Mucosa of descending colon (tissue), 3 donors: Measurements from ENCODE around the gene SPATA2L. TPM values are rescaled to one million over a fixed set of nuclear protein-coding genes. Genes with fewer than 3 reads are reported as not detected.

Experiments
- ATAC-seq: fragments of 200-7000 bp; cut with Tn5 transposase; one replicate; pipeline ENCODE4 v1.9.1; 2020; ENCODE audit warnings: mild to moderate bottlenecking, moderate library complexity
- DNase-seq, 3 donors: peaks; one replicate each; pipeline ENCODE4 v3.0.0-alpha.2; 2020
- H3K36me3 ChIP-seq: fragments of 200-600 bp; one replicate; pipeline ENCODE4 v1.8.0; 2021; ENCODE audit warnings: low read depth, mild to moderate bottlenecking
- H3K4me1 ChIP-seq: fragments of 200-600 bp; one replicate; pipeline ENCODE4 v1.8.0; 2021; ENCODE audit warnings: low read depth, mild to moderate bottlenecking
- H3K4me3 ChIP-seq: fragments of 200-600 bp; one replicate; pipeline ENCODE4 v1.8.0; 2021; ENCODE audit warnings: mild to moderate bottlenecking
- H3K9me3 ChIP-seq: fragments of 200-600 bp; one replicate; pipeline ENCODE4 v1.8.0; 2021; ENCODE audit warnings: mild to moderate bottlenecking
- intact Hi-C, 2 donors: fragments of 100-400 bp; cut with DNase I in 1 of 2; cut with micrococcal nuclease in 1 of 2; formaldehyde crosslinking; loops; one replicate each; pipeline versions ENCODE4 v1.11.0 to v1.11.1; 2022; cut with DNase I, micrococcal nuclease
- total RNA-seq, 3 donors: library from RNA; stranded (reverse); fragmentation: NEBNext Ultra II Directional in 2 of 3; extraction: Animal tissue kit (Norgen Biotek cat#: 25700) in 2 of 3; gene quantifications; one replicate each; pipeline versions ENCODE4 v1.2.1 to v1.2.4, GENCODE V29; 2021 to 2023
- TF ChIP-seq, protein P1 (sequence below): fragments of 200-600 bp; IDR thresholded peaks from one replicate; pipeline ENCODE4 v1.8.0; 2022; ENCODE audit warnings: antibody characterized with exemption, mild to moderate bottlenecking
- donor health status: DM: no; HTN: no; CAD: no; lungs with moderate emphysema.
- donor health status: DM: no; HTN: no; CAD: no.
- donor health status: DM: no; HTN: yes; CAD: no.

Gene SPATA2L
- total RNA-seq, 3 donors from 2014 or later = 12.5 to 21.7 (median 14.4) TPM

DNA sequence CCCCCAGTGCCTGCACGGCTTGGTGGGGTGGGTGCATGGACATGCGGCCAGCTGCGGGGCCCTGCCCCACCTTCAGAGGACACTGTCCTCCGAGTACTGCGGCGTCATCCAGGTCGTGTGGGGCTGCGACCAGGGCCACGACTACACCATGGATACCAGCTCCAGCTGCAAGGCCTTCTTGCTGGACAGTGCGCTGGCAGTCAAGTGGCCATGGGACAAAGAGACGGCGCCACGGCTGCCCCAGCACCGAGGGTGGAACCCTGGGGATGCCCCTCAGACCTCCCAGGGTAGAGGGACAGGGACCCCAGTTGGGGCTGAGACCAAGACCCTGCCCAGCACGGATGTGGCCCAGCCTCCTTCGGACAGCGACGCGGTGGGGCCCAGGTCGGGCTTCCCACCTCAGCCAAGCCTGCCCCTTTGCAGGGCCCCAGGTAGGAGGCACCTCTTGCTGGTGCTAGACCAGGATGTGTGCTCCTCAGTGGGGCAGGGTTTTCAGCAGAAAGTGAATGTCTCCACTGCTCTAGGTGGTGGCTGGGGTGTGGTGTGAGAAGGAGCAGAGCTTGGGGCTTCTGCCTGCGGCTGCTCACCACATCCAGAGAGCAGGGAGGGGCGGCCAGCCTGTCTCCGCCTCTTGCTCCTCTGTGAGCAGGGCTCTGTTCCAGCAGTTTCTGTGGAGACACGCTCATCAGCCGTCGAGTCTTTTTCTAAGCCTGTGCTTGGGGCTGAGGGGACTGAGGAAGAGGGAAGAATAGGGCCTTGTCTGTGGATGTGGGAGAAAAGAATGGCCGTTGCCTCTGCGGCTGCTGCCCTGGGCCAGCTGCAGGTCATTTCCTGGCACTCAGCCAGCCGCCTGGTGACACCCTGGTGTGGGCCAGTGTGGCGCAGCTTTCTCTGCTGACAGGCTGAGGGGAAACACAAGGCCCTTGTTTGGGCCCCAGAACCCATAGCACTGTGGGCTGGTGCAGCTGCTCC is 22.1 kb upstream of the SPATA2L start:
- TF ChIP-seq, protein P1, sequence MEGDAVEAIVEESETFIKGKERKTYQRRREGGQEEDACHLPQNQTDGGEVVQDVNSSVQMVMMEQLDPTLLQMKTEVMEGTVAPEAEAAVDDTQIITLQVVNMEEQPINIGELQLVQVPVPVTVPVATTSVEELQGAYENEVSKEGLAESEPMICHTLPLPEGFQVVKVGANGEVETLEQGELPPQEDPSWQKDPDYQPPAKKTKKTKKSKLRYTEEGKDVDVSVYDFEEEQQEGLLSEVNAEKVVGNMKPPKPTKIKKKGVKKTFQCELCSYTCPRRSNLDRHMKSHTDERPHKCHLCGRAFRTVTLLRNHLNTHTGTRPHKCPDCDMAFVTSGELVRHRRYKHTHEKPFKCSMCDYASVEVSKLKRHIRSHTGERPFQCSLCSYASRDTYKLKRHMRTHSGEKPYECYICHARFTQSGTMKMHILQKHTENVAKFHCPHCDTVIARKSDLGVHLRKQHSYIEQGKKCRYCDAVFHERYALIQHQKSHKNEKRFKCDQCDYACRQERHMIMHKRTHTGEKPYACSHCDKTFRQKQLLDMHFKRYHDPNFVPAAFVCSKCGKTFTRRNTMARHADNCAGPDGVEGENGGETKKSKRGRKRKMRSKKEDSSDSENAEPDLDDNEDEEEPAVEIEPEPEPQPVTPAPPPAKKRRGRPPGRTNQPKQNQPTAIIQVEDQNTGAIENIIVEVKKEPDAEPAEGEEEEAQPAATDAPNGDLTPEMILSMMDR = no peak
- Histone ChIP-seq H3K4me3 (no peak overlapping the region), H3K9me3 (no peaks in the 10 kb centered on the region), H3K36me3 (no peaks in the 10 kb centered on the region), H3K4me1 (peaks cover 32% of the 10 kb centered on the region)
- ATAC-seq (no peak), DNase-seq (peak; percentile 40 to 79 (median 64))
- intact Hi-C loops = loop anchor here in 1 of 2 donors (5.0 kb wide), 1 partner anchor 39 kb away; no protein-coding TSS in a partner anchor

DNA sequence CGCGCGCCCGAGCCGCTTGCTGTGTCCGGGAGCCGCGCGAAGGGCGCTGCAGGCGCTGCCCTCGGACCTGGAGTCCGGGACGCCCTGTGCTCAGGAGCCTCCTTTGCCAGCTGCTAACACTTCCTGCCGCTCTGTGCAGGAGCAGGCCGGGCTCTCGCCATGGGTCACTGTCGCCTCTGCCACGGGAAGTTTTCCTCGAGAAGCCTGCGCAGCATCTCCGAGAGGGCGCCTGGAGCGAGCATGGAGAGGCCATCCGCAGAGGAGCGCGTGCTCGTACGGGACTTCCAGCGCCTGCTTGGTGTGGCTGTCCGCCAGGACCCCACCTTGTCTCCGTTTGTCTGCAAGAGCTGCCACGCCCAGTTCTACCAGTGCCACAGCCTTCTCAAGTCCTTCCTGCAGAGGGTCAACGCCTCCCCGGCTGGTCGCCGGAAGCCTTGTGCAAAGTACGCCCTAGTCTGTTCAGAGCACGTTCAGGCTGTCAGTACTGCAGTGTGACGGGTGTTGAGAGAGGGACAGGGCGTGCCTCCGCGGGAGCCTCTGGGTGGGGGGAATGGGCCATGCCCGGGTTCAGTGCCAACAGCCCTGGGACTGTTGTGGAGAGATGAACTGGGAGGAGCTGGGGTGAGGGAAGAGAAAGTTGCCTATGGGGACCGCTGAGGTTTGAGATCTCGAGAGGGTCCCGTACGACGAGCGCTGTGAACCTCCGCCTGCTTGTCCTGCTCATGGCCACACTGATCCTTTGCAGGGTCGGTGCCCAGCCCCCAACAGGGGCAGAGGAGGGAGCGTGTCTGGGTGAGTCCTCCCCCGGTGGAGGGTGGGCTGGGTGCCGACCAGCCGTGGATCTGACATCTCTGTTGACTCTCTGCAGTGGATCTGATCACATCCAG is 21.1 kb upstream of the SPATA2L start:
- no peaks in the 10 kb centered on the region for H3K36me3 ChIP-seq
- TF ChIP-seq, protein P1 = no peak
- no peaks in the 10 kb centered on the region for H3K9me3 ChIP-seq
- intact Hi-C loops = loop anchor here in 1 of 2 donors (5.0 kb wide), 1 partner anchor 40 kb away; no protein-coding TSS in a partner anchor
- ATAC-seq (peak; percentile 70), DNase-seq (peak; percentile 92 to 97 (median 94))
- peak overlapping the region; percentile 60 for H3K4me3 ChIP-seq
- H3K4me1 ChIP-seq = peaks cover 32% of the 10 kb centered on the region

DNA sequence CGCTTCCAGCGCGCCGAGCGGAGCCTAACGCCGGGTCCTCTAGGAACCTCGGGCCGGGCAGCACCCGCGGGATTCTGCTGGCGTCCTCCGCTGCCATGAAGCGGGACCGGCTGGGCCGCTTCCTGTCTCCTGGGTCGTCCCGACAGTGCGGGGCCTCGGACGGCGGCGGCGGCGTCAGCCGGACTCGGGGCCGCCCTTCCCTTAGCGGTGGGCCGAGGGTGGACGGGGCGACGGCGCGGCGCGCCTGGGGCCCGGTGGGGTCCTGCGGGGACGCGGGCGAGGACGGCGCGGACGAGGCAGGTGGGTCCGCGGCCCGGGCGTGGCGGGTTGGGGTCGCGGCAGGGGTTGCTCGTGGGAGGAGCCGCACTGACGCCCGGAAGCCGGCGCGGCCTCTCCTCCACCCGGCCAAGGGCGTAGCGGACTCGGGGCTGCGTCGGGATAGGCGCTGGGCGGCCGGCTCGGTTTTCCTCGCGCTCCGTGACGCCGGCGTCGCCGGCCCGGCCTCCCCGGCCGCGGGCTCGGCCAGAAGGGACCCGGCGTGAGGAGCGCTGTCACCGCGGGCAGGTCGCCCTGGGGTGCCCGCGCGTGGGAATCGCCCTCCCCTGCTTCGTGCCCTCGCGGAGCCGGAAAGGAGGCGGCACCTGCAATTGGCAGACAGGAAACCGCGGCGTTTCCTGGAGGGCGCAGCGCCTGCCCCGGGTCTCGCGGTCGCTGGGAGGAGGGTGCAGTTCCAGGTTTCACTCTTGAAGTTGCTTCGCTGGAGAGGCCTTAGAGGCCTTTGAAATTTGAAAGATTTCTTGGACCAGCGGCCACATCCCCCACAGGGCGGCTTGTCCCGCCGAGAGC is 20.3 kb upstream of the SPATA2L start:
- no peaks in the 10 kb centered on the region for H3K36me3 ChIP-seq
- DNase-seq (peak; percentile 71 to 93 (median 85)), ATAC-seq (peak; percentile 61)
- peak overlapping the region; percentile 60 for H3K4me3 ChIP-seq
- intact Hi-C loops = loop anchor here in 1 of 2 donors (5.0 kb wide), 1 partner anchor 41 kb away; no protein-coding TSS in a partner anchor
- H3K9me3 ChIP-seq = no peaks in the 10 kb centered on the region
- H3K4me1 ChIP-seq = peaks cover 32% of the 10 kb centered on the region
- TF ChIP-seq, protein P1 = no peak

DNA sequence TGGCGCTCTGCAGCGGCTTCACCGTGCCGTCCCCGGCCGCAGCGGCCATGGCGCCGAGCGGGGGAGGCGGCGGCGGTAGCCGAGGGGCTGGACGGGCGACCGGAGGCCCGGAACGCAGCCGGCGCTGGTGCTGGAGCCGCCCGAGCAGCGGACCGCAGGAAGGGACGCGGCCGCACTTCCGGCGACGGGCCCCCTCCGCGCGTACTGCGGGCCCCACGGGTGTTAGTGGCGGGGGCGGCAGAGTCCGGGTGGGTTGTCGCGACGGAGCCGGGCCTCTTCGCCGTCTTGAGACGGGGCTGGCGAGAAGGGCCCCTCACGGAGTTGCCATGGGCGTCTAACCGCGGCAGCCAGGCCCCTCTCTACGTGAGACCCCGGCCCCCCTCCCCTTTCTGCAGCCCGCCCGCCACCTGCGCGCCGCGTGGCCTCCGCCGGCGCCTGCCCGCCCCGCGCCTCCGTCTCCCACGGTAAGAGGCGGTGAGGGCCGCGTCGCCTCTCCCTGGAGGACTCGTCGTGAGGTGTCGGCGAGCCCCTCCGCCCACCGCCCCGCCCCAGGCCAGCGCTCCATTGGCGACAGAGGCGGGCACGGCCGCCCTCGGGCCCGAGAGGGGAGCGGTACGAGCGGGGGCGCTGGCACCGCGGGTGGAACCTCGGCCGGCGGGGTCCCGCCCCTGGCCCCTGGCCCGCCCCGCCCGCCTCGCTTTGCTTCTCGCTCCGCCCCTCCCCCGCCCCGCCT is 19.5 kb upstream of the SPATA2L start, which contains the start of the genes VPS9D1 and ZNF276:
VPS9D1 (minus strand) TSS at position 86 of the 733 bp plus-strand sequence; CDS start at position 49, 37 bp downstream.
ZNF276 (plus strand) TSS at position 725 of the 733 bp plus-strand sequence. CDS start 104 bp downstream, outside the sequence.
- no peaks in the 10 kb centered on the region for H3K36me3 ChIP-seq
- DNase-seq = peak; percentile 91 to 92 (median 91)
- intact Hi-C loops = loop anchor here in 1 of 2 donors (5.0 kb wide), 1 partner anchor 41 kb away; no protein-coding TSS in a partner anchor
- ATAC-seq = peak; percentile 74
- H3K9me3 ChIP-seq = no peaks in the 10 kb centered on the region
- TF ChIP-seq, protein P1 = no peak
- peak within 1 kb of the TSS; percentile 60 for H3K4me3 ChIP-seq
- H3K4me1 ChIP-seq = peaks cover 32% of the 10 kb centered on the region
